ENCODE results near the gene DUS1L.

The DUS1L gene

GRCh38 chr17:82012640-82013295 is 52.8 kb downstream of the DUS1L start:
- DNase-seq (ENCODE audit: low read depth in 2 of 2): no peak

GRCh38 chr17:82012261-82012639 is 53.4 kb downstream of the DUS1L start:
- DNase-seq (ENCODE audit: low read depth in 2 of 2): no peak

DNA sequence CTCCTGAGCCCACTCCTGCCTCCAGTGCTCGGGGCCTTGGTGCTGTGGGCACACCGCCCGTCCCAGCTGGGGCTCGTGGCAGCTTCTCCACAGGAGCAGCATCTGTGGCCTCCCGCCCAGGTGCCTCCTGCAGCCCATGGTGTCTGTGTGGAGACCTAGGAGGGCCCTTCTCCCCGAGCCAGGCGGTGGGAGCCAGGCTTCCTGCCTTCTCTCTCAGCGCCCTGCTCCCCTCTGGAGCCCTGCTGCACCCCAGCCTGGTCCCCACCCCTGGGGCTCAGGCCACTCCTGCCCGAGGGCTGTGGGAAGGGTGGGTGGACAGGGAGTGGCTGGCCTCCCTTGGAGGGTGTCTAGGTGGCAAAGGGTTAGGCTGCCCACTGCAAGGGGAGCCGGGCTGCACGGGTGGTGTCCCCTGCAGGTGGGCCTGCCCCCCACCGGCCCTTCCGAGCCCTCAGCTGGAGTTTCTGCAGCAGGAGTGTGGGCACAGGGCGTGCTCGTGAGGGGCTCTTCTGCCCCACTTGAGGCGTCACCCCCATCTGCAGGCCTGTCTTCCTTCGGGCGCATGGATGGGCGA is 53.9 kb downstream of the DUS1L start:
- DNase-seq (ENCODE audit: low read depth in 2 of 2): no peak

- no peak for DNase-seq (ENCODE audit: low read depth in 2 of 2)
Observed at GRCh38 chr17:82010575-82011525, 54.8 kb downstream of the DUS1L start.

DNA sequence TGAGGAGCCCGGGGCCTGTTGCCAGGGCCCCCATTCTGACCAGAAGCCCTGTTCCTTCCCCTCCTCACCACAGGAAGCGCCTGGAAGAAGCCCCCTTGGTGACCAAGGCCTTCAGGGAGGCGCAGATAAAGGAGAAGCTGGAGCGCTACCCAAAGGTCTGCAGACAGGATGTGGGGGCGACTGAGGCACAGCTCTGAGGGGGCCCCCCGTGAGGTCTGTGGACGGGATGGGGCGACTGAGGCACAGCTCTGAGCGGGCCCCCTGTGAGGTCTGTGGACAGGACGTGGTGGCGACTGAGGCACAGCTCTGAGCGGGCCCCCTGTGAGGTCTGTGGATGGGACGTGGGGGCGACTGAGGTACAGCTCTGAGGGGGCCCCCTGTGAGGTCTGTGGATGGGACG is 56.2 kb downstream of the DUS1L start:
- DNase-seq (ENCODE audit: low read depth in 2 of 2): no peak

- DNase-seq (ENCODE audit: low read depth in 2 of 2): no peak
Observed at GRCh38 chr17:82008941-82009405, 56.6 kb downstream of the DUS1L start.

GRCh38 chr17:82008258-82008940 is 57.2 kb downstream of the DUS1L start:
- DNase-seq (ENCODE audit: low read depth in 2 of 2): no peak

Data from fibroblast of skin of left quadriceps (primary cell).